HPDE6-E6E7 (cell line): ENCODE results near the gene CASK.
A peak's percentile ranks its signal among the peaks of the same experiment; 100 is the strongest.

Source experiments
- DNase-seq: peaks from one replicate; pipeline ENCODE4 v3.0.0; 2011; ENCODE audit warnings: missing footprints; ENCODE audit errors: extremely low spot score

Gene CASK

DNA sequence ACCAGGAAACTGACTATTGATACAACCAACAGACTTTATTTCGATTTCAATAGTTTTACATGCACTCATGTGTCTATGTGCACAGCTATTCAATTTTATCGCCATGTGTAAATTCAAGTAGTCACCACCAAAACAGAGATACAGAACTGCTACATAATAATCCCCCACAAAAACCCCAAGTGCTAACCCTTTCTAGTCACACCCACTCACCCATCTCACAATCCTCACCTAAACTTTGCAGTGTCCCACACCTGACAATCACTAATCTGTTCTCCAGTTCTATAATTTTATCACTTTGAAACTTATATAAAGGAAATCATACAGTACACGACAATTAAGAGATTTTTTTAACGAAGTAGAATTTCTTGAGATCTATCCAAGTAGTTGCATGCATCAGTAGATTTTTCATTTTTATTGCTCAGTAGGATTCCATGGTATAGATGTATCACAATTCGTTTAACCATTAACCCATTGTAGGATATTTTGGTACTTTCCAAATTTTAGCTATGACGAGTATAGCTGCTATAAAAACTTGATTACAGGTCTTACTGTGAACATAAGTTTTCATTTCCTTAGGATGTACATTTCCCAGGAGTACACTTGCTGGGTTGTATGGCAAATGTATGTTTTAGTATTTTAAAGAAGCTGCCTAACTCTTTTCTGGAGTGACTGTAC is 85.9 kb downstream of the CASK start:
- no peak for DNase-seq

DNA sequence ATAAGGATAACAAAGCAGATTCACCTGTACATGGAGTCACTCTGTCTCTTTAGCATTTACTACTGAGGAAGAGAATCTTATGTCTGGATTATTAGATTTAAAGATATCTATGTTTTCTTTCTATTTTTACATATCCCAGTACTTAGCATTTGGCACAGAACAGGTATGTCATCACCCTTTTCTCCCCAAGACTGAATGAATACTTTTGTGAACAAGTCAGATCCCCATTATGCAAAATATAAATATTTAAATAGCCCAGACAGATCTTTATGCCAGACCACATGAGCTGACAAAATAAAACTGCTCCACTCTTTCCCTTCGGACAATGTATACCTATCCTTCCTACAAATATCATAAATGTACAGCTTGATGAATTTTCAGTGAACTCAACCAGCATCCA is 94.5 kb downstream of the CASK start:
- no peak for DNase-seq

DNA sequence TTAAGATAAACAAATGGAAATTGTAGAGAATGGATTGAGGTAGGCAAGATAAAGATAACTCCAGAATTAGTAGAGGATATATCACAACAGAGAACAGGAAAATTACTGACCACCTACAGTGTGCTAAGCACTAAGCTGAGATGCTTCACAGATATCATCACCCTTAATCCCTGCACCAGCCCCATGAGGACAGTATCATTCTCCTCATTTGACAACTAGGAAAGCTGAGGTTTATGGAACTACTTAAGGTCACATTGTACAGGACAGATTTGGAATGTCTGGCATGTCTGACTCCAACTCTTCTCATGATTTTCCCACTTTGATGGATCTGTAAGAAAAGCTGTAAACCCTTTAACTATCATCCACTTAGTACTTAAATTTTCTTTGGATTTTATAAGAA is 95.5 kb downstream of the CASK start:
- DNase-seq, result no peak

DNA sequence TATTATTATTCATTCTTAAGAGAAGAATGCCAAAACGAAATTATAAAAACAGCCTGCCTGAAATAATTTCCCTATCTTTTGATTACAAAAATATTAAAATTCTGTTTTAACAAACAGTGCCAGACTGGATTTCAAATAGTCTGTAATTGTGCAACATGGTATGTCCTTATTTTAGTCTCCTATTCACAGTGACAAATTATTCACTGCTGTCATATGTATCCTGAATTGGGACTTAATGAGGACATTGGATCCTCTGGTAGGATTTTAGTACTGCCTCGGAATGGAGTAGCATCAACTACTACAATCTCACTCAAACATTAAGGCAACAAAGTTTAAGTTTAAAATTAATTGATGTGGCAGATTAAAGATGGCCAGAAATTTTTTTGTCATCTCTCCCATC is 97.6 kb downstream of the CASK start:
- no peak for DNase-seq

DNA sequence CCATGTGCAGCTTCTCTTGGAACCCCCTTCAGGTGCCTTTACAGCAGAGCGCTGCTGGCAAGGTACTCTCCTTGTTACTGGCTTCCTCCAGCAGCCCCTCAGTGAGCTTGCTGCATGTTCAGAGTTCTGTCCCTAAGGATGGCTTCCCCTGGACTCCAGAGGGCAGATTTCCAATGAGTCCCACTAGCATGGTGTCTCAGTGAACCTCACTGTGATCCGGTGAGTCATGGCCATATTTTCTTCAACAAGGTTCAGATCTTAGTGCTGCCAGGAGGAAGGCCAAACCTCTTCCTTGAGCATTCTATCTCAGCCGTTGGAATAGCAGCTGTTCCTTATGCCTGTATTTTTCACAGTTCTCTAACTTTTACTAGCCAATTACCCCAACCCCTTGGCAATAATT is 98.8 kb downstream of the CASK start:
- DNase-seq, result no peak

DNA sequence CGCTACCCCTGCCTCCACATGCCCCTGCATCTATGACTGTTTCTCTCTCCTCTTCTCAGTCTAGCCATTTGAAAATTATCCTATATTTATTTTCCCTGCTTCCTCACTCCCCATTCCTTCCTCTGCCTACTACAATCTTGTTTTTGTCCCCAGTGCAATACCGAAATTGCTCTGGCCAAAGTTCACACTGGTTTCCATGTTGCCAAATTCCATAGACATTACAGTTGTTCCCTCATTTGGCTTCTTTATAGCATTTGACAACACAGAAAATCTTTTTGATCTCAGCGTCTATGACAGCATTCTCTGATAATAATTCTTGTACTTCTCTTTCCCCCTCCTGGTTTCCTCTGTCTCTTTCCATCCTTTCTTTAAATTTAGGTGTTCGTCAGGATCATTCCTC is 100.0 kb downstream of the CASK start:
- DNase-seq, result no peak

DNA sequence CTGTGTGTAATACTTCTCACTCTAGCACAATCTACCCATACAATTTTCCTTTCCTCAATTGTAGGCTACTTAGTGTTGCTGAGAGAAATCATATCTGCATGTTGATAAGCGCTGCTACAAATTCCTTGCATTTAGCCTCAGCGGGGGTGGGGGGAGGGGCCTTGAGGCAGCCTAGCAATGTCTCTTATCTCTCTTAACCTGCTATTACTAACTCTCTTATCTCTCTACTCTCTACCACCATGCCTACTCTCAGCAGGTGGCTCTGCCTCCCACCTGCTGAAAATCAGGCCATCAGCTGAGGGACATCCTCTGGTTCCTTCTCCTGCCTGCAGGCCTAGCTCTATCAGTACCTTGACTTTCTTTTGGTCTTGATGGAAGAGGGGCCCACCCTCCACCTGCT is 100.5 kb downstream of the CASK start:
- no peak for DNase-seq

DNA sequence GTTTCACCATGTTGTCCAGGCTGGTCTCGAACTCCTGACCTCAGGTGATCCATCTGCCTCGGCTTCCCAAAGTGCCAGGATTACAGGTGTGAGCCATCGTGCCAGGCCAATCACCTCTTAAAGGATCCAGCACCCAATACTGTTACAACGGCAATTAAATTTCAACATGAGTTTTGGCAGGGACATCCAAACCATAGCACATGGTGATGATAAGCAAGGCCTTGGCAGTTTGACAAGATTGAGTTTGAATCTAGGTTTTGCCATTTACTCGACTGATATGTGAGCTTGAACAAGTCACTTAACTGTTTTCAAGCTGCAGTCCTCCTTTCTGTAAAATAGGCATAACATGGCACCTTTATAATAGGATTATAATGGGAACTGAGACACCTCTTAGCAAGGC is 115.3 kb downstream of the CASK start:
- no peak for DNase-seq

DNA sequence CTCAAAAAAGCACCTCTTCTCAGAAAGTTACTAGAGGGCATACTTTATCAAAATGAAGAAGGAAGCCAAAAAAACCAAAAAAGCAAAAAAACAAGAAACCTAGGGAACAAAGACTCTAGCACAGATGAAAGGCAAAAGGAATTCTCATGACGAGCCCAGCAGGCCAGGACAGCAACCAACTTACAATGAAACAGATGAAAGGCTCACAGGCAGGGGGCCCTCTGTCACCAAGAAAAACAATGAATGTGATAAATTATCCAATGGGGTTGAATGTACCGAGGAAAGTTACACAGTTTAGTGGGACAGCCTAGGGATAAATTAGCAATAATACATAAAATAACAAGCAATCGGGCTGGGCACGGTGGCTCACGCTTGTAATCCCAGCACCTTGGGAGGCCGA is 120.4 kb downstream of the CASK start:
- DNase-seq, result no peak

DNA sequence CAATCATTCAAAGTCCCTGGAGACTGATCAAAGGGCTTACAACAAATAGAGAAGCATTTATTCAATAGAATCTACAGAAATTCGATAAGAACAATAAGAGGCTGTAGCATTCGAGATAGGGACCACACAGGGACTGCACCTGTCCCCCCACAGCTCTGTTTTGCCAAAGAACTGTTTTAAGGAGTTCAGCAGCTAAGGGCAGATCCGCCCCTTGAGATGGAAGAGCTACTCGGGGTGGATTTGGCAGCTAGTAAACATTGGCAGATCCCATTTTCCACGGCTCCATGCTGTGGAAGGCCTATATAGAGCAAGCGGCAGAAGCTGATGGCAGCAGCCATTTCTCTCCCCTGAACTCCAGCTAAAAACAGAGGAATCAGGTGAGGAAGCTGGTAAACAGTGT is 123.7 kb downstream of the CASK start:
- DNase-seq, result no peak

DNA sequence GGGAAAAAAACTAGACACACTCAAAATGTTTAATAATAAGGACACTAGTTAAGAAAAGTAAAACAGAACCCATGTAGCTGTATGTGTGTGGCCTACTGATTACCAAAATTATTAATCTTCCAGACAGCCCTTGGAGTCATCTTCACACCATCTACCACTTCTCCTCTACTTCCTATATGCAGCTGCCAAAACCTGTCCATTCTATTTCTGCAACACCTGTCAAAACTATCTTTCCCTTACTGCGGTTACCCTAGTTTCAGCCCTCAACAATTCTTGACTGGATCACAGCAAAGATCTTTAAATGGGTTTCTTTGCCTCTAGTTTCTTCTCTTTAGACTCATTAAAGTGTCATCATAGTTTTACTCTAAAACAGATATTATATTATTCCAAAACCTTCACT is 126.8 kb downstream of the CASK start:
- no peak for DNase-seq

DNA sequence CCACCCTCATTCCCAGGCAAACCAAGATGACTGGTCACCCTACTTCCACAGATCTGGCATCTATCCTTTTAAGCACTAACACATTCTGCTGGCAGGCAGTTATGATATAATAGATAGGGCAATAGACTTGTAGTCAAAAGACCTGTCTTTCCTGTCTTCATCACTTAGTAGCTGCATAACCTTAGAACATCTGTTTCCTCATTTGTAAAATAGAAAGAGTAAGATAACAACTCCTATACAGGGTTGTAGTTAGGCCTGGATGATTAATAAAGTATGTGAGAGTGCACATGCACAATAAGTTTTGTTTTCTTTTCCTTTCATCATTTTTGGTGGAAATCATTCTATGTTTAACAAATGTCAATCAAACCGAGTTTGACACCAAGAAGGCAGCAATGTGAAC is 127.3 kb downstream of the CASK start:
- no peak for DNase-seq

DNA sequence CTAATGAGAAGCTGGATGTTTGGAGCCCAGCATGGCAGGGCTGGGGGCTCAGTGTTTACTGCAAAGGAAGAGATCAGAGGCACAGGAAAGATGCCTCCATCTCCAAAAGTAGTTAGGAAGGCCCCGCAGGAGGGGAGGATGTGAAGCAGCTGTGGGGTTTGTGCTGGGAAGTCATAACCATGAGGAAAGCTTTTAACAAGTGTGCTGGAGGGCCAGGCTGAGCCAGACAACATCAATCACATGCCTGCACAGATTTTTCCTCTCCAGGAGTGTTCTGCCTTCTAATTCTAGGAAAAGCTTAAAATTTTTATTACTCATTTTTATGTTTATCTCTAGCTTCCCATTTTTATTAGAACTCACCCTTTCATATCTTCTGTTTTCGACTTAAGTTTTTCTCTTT is 134.0 kb downstream of the CASK start:
- DNase-seq, result no peak

DNA sequence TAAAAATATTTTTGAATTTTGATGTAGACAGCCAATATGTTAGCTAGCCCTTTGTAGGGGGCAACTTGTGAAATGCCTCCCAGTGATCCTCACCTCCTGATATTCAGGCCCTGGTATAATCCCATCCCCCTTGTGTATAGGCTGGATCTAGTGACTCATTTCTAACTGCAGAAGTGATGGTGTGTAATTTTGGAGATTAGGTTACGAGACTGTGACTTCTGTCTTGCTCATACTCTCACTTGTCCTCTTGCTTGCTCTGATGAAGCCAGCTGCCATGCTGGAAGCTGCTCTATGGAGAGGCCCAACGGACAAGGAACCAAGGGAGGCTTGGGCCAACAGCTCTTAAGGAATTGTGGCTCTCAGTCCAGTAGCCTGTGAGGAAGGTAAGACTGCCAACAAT is 137.7 kb downstream of the CASK start:
- DNase-seq, result peak; percentile 4

DNA sequence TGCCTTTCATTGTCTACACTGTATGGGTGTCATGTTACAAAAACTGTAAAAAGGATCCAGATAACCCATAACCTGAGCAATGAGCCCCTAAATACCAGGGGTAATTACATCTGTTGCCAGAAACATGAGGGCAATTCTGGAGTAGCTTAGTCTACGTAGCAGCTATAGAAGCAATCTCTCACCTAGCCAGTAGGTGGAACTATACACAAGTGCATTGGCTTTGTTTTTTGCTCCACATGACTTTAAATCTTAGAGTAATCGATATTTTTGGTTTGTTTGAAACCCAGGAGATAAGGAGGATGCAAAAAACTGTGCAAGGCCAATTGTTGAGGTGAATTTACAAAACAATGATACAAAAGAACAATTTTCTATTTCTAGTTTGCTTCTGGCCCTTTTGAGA is 141.9 kb downstream of the CASK start:
- peak; percentile 20 for DNase-seq

DNA sequence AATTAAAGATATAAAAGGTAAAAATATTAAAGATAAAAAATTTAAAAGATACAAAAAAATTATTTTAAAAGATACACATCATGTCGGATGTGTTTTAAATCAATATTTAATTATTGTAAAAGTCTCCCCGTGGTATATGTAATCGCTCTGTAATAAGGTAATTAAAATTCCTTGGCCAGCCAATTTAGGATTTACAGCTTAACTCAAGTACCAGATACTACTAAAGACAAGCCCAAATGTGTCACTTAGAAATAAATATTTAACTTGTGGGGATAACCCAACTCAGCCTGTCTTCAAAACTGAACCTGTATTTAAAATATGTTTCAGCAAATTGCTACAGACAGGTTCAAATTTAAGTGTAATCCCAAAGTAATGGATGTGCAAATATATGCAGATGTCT is 143.4 kb downstream of the CASK start:
- DNase-seq, result no peak

DNA sequence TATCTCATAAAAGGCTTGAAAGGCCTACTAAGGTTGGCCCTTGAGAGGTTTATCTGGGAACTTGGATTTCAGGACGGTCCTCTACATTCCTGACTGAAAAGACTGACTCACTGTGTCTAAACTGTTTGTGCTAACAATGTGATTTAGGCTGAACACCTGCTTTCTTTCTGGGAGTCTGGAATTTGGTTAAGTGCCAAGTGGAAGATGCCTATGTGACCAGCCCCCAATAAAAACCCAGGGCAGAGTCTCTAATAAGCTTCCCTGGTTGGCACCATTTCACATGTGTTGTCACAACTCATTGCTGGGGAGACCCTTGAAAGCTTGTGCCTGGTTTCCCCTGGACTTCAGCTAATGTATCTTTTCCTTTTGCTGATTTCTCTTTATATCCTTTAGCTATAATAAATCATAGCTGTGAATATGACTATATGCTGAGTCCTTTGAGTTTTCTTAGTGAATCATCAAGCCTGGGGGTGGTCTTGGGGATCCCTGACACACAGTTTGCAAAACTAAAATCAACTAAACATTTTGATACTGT is 144.3 kb downstream of the CASK start:
- DNase-seq, result no peak

DNA sequence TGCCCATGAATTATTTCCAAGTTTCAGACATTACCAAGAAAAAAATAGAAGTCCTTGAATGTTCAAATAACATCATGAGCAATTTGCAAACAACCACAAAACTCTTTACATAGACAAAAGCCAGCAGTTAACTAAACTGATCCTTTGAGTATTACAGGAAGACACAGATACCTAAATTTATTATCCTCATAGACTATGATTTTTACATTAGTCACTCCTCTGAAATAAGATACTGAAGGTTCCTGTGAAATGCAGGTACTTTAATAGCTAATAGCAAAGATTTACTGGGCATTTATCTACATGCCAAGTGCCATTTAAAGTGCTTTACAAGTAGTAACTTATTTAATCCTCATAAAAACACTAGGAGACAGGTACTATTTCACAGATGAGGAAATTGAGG is 161.7 kb downstream of the CASK start:
- DNase-seq, result no peak

DNA sequence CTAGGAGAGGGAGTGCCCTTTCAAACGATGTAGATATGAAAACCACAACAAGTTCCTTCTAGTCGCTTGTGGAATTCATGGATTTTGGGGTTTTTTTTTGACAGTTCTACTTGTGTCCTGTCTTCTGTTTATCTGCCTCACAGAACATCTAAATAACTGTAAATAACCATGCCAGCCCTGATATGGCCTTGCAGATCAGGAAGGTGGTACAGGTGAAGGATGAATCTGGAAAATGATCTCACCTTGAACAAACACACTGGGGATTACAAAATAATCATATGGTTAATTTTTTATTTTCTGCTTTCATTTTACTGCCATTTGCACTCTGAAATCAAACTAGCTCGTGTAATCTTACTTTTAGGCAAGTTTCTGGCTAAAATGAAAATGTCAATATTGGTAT is 162.2 kb downstream of the CASK start:
- DNase-seq, result no peak

DNA sequence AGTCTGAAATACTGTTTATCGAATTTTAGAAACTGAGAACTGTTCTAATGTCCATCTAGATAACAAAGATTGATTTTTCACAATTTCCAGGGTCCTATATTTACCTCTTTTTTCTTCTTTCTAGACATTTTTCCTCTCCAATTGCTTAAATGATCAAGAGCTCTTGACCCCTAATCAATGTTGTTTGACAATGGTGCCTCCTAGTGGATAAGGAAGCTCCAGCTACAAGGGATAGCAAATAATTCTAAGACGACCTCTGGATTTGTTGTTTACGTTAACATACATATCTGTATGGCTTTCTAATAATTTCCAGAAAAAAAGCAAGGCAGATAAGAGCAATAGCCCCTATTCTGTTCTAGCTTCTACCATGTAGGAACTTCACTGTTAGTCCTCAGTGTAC is 163.5 kb downstream of the CASK start:
- no peak for DNase-seq

DNA sequence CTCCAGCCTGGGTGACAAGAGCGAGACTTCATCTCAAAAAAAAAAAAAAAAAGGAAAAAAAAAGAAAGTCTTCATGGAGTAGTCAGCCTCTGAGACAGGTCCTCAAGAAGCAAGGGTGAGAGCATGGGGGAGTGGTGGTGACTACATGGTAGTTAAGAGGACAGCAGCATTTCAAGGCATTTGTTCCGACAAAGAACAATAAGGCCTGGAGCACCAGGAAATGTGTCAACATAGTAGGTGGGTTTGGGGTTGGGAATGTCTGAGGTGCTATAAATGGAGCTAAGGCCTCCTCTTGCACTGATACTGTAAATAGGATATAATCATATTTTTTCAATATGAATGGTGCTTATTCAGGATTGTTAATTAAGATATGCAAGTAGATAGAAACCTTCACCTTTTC is 165.0 kb downstream of the CASK start:
- DNase-seq, result no peak

DNA sequence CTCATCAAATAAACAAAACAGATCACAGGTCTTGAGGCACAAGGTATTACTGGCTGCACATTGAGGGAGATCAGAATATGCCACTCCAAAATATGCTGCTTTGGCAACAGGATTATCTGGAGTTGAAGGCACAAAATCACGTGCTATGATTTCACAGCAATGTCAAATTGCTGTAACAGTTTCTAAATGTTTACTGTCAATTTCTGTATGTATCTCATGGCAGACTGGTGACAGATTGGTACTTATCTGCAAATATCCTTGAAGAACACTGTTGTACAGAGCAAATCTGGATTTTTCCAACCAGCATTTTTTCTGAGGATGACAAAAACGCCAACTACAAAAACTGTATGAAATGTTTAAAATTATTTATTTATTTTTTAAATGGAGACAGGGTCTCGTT is 172.6 kb downstream of the CASK start:
- DNase-seq, result no peak

DNA sequence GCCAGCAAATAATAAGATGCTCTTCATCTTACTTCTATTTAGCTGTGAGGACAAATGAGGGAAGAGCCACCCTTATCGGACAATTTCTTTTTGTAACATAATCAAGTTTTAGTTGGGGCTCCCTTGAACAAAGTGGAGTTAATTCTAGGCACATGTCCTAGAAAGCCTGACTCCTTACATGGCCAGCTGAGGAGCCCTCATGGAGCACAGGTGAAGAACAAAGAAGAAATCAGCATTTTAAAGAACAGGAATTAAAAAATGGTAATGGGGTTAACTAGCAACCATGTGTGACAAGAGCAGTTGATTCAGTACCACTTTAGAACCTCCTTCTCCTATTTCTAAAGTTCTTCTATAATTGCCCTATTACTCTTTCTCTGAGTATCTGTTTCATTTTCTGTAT is 183.5 kb downstream of the CASK start:
- DNase-seq, result no peak

DNA sequence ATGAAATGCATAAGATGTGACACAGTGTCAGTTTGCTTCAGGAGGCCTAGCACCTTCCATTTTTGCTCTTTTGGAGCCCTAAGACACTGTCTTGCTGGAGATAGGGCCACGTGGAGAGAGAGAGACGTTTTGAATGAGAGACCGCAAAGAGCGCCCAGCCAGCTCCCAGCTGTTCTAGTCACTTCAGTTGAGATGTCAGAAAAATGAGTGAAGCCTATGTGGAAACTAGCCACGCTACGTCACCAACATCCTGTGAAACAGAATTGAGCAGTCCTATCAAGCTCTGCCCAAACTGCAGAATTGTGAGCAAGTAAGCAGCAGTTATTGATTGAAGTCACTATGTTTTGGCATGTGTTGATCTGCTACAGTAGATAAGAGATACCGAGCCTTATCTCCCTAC is 186.3 kb downstream of the CASK start:
- DNase-seq, result no peak
